Measurements from ENCODE around the gene POC5.
"Not testable (repeated sequence)": the region's sequence is repeated elsewhere in the genome, so short reads cannot be mapped to it uniquely, and the experiment has no call there.

The POC5 gene

GRCh38 chr5:75710637-75711036 is 6.6 kb downstream of the POC5 start:
- ChIA-PET CTCF (interaction anchor here (1.5 kb wide), 1 partner anchor 43 kb away, joined by 4 read pairs; no protein-coding TSS in a partner anchor), POLR2A (no interaction called here)
- no peak for DNase-seq (ENCODE audit: extremely low spot score)
- TF ChIP-seq CTCF (IDR thresholded peaks at IDR 0.05; ENCODE audit: control extremely low read depth, extremely low read depth, low read depth, missing control alignments) = no peak

GRCh38 chr5:75707911-75708509 is 9.2 kb downstream of the POC5 start:
- DNase-seq (ENCODE audit: extremely low spot score) = no peak
- ChIA-PET POLR2A (no interaction called here), CTCF (interaction anchor here (1.4 to 1.6 kb wide), 2 partner anchors 9 to 19 kb away, joined by 3 to 4 read pairs; partner anchors contain the start of gene POC5)
- TF ChIP-seq CTCF (IDR thresholded peaks at IDR 0.05; ENCODE audit: control extremely low read depth, extremely low read depth, low read depth, missing control alignments) = no peak

DNA sequence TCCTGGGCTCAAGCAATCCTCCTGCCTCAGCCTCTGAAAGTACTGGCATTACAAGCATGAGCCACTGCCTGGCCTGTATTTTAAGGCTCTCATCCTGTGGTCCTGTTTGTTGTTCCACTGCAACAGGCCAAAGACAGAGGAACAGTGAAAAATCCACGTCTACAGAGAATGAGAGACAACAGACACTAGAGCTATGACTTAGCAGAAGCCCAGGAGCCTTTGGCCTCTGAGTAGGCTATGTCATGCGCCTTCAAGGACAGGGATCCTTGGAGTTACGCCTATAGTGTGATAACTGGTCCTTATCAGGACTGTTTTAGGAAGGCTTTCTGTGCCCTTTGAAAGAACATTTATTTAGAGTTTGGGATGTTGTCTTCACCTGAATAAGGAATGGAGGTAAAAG is 10.5 kb downstream of the POC5 start:
- ChIA-PET CTCF (interaction anchor here (1.2 to 1.6 kb wide), 2 partner anchors 21 to 468 kb away, joined by 3 read pairs; no protein-coding TSS in a partner anchor), POLR2A (no interaction called here)

DNA sequence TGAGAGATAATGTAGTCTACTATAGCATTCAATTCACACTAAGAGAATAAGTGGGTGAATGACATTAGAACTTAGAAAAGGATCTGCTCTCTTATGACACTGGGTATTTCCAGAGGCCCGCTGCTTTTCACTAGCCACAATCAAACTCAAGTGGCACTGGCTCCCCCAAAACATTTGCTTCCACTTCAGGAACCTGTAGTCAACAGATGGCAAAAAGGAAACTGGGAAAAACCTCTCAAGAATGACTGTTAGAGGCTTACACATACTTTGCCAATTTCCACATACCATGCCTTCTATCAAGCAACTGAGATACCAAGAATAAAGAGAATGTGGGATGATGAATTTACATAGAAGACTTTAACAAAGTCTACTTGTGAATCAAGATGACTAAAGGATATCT is 11.2 kb downstream of the POC5 start:
- TF ChIP-seq CTCF (IDR thresholded peaks at IDR 0.05; ENCODE audit: control extremely low read depth, extremely low read depth, low read depth, missing control alignments) = no peak
- ChIA-PET POLR2A (no interaction called here), CTCF (interaction anchor here (1.2 kb wide), 1 partner anchor 469 kb away, joined by 3 read pairs; no protein-coding TSS in a partner anchor)
- no peak for DNase-seq (ENCODE audit: extremely low spot score)

More for the DNA sequence above, 10.5 kb downstream of the POC5 start:
- no peak for TF ChIP-seq CTCF (IDR thresholded peaks at IDR 0.05; ENCODE audit: control extremely low read depth, extremely low read depth, low read depth, missing control alignments)
- DNase-seq (ENCODE audit: extremely low spot score) = no peak

DNA sequence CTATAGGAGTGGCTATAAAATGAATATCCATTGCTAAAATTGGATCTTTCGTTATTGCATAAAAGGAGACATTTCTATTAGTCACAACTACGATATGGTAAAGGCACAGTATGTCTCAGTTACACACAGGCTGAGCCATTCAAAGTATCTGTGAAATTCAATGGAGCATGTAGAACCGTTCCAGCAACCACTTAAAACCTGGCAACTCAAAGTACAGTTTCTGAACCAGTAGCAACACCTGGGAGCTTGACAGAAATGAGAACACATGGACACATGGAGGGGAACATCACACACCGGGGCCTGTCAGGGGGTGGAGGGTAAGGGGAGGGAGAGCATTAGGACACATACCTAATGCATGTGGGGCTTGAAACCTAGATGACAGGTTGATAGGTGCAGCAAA is 15.4 kb downstream of the POC5 start:
- no peak for TF ChIP-seq CTCF (IDR thresholded peaks at IDR 0.05; ENCODE audit: control extremely low read depth, extremely low read depth, low read depth, missing control alignments)
- ChIA-PET CTCF (no interaction called here), POLR2A (no interaction called here)
- no peak for DNase-seq (ENCODE audit: extremely low spot score)

- DNase-seq (ENCODE audit: extremely low spot score); POLR2A ChIA-PET; CTCF ChIA-PET: not testable (repeated sequence)
Measured at GRCh38 chr5:75695472-75696351, 21.5 kb downstream of the POC5 start.

- TF ChIP-seq CTCF (IDR thresholded peaks at IDR 0.05; ENCODE audit: control extremely low read depth, extremely low read depth, low read depth, missing control alignments) = no peak
- POLR2A ChIA-PET = no interaction called here
- no peak for DNase-seq (ENCODE audit: extremely low spot score)
- CTCF ChIA-PET = no interaction called here
Measured at GRCh38 chr5:75694781-75695180, 22.5 kb downstream of the POC5 start.

Data from GM10248 (cell line).